Gastrocnemius medialis (tissue), 4 donors: ENCODE measurements around the gene PPP1R11. TPM values are rescaled to one million over a fixed set of nuclear protein-coding genes. Genes with fewer than 3 reads are reported as not detected.
"Not testable (repeated sequence)": the region's sequence is repeated elsewhere in the genome, so short reads cannot be mapped to it uniquely, and the experiment has no call there.

Source experiments
- ATAC-seq, 2 donors: fragments of 150-250 bp; one replicate each; pipeline ENCODE4 v1.9.1; 2016
- DNase-seq, 2 donors: peaks; one replicate each; pipeline ENCODE4 v3.0.0-alpha.2; 2019
- H3K27ac ChIP-seq, 4 donors: fragments of 200-600 bp; sonication (generic); 1 replicate in 1 of 4; 2 replicates in 3 of 4; pipeline ENCODE4 v1.5.1; 2016 to 2018; ENCODE audit warnings: mild to moderate bottlenecking in 2 of 4, moderate library complexity in 1 of 4
- H3K27me3 ChIP-seq, 3 donors: fragments of 200-600 bp; sonication (generic) in 2 of 3; 1 replicate in 1 of 3; 2 replicates in 2 of 3; pipeline versions ENCODE4 v1.5.1 to v1.6.0; 2016 to 2019; ENCODE audit warnings: mild to moderate bottlenecking in 1 of 3, moderate library complexity in 1 of 3
- H3K36me3 ChIP-seq, 2 donors: fragments of 200-600 bp; sonication (generic) in 1 of 2; one replicate each; pipeline ENCODE4 v1.5.1; 2017 to 2018
- H3K4me1 ChIP-seq, 2 donors: fragments of 200-600 bp; sonication (generic) in 1 of 2; one replicate each; pipeline ENCODE4 v1.5.1; 2016 to 2017; ENCODE audit warnings: mild to moderate bottlenecking in 2 of 2
- H3K4me3 ChIP-seq, 4 donors: fragments of 200-600 bp; sonication (generic) in 3 of 4; 1 replicate in 1 of 4; 2 replicates in 3 of 4; pipeline ENCODE4 v1.5.1; 2016 to 2019; ENCODE audit warnings: mild to moderate bottlenecking in 2 of 4
- H3K9me3 ChIP-seq, 3 donors: fragments of 200-600 bp; sonication (generic) in 2 of 3; 1 replicate in 1 of 3; 2 replicates in 2 of 3; pipeline ENCODE4 v1.5.1; 2016 to 2019
- CTCF ChIP-seq, 5 experiments: fragments of 450-650 bp in 3 of 5; fragments of 200-600 bp in 2 of 5; sonication (generic) in 2 of 5; IDR thresholded peaks in 4 of 5; conservative IDR thresholded peaks in 1 of 5; 1 replicate in 4 of 5; 2 replicates in 1 of 5; pipeline ENCODE4 v1.5.1; 2016 to 2019; ENCODE audit warnings: antibody characterized with exemption in 5 of 5, mild to moderate bottlenecking in 3 of 5, moderate library complexity in 3 of 5
- POLR2A ChIP-seq, 2 donors: fragments of 450-650 bp; IDR thresholded peaks; one replicate each; pipeline ENCODE4 v1.6.1; 2017; ENCODE audit warnings: antibody characterized with exemption in 2 of 2, mild to moderate bottlenecking in 2 of 2, moderate library complexity in 2 of 2
- in situ Hi-C, 4 donors: fragments of 200-750 bp; cut with MboI; loops; one replicate each; pipeline versions ENCODE4 v1.15.0 to v1.8.0; 2017; ENCODE audit warnings: low sequenced_read_pairs in 4 of 4
- intact Hi-C: fragments of 100-400 bp; cut with DNase I; formaldehyde crosslinking; loops from one replicate; pipeline ENCODE4 v1.15.1; 2023; ENCODE audit warnings: low total_unique reads
- total RNA-seq, 4 donors: library from RNA; depleted of rRNA; stranded (reverse); fragments of >200 nt; gene quantifications; one replicate each; pipeline versions ENCODE4 v1.1.0 to v1.2.3, GENCODE V29; 2016

Gene PPP1R11
- 10 to 100 TPM; 34.0 to 72.4 (median 49.9) TPM for total RNA-seq

GRCh38 chr6:30066577-30067459, at the start of gene PPP1R11:
Gene PPP1R11 (plus strand): TSS chr6:30067198. CDS start chr6:30067411, 213 bp downstream.
- in situ Hi-C loops (loop anchor here in 2 of 4 donors (25.0 kb wide), 1 partner anchor 270 kb away; the partner anchor contains the start of genes RPP21 (in 2 of the 2) and TRIM39 (in 2 of the 2)), intact Hi-C loops (loop anchor here (1.0 to 10.0 kb wide), 6 partner anchors 35 to 1908 kb away; partner anchors contain the start of genes ATP6V1G2, DDX39B, DXO and NFKBIL1)
- Histone ChIP-seq H3K4me3 (peak within 1 kb of the TSS; percentile 79 to 95 (median 86)), H3K9me3 (no peaks in the 10 kb centered on the region), H3K4me1 (peaks cover 29 to 33% of the 10 kb centered on the region in 2 donors), H3K27me3 (peaks cover 9 to 16% (median 10%) of the 10 kb centered on the region in 3 donors), H3K36me3 (peaks cover 0 to 32% of the 10 kb centered on the region in 2 donors), H3K27ac (peak within 1 kb of the TSS; percentile 85 to 93 (median 90))
- peak; percentile 95 to 96 for ATAC-seq
- TF ChIP-seq POLR2A (IDR thresholded peaks at IDR 0.05), result peak; percentile 57 to 80
- peak in 1 of 5 experiments; percentile 8 for TF ChIP-seq CTCF (IDR thresholded peaks at IDR 0.05 in 4 of 5, conservative IDR thresholded peaks at IDR 0.05 in 1 of 5)
- DNase-seq, result peak; percentile 97 to 98

- Histone ChIP-seq H3K36me3 (peaks cover 0 to 11% of the 10 kb centered on the region in 2 donors), H3K27ac (no peak overlapping the region), H3K4me3 (no peak overlapping the region), H3K27me3 (no peaks in the 10 kb centered on the region), H3K4me1 (no peaks in the 10 kb centered on the region), H3K9me3 (no peaks in the 10 kb centered on the region)
- ATAC-seq, result no peak
- intact Hi-C loops (no loop called here), in situ Hi-C loops (no loop called here)
- no peak for DNase-seq
- TF ChIP-seq POLR2A (IDR thresholded peaks at IDR 0.05), result no peak
Observed at GRCh38 chr6:30019819-30020218, 47.2 kb upstream of the PPP1R11 start.

GRCh38 chr6:30020626-30021025, 46.4 kb upstream of the PPP1R11 start:
- TF ChIP-seq POLR2A (IDR thresholded peaks at IDR 0.05) (no peak), CTCF (IDR thresholded peaks at IDR 0.05 in 4 of 5, conservative IDR thresholded peaks at IDR 0.05 in 1 of 5) (no peak)
- Histone ChIP-seq H3K27ac (no peak overlapping the region), H3K4me3 (no peak overlapping the region), H3K9me3 (no peaks in the 10 kb centered on the region), H3K27me3 (no peaks in the 10 kb centered on the region), H3K4me1 (no peaks in the 10 kb centered on the region), H3K36me3 (peaks cover 0 to 11% of the 10 kb centered on the region in 2 donors)
- ATAC-seq (no peak), DNase-seq (no peak)
- intact Hi-C loops, result no loop called here
- in situ Hi-C loops, result no loop called here

GRCh38 chr6:30022189-30022588, 44.8 kb upstream of the PPP1R11 start:
- DNase-seq (no peak), ATAC-seq (no peak)
- Histone ChIP-seq H3K4me3 (no peak overlapping the region), H3K36me3 (peaks cover 0 to 11% of the 10 kb centered on the region in 2 donors), H3K27ac (no peak overlapping the region), H3K9me3 (no peaks in the 10 kb centered on the region), H3K4me1 (no peaks in the 10 kb centered on the region), H3K27me3 (no peaks in the 10 kb centered on the region)
- in situ Hi-C loops (no loop called here), intact Hi-C loops (no loop called here)
- TF ChIP-seq POLR2A (IDR thresholded peaks at IDR 0.05), result no peak
- TF ChIP-seq CTCF (IDR thresholded peaks at IDR 0.05 in 4 of 5, conservative IDR thresholded peaks at IDR 0.05 in 1 of 5), result no peak

- H3K27me3 ChIP-seq, H3K27ac ChIP-seq, H3K9me3 ChIP-seq, DNase-seq, intact Hi-C loops, ATAC-seq, in situ Hi-C loops, H3K4me3 ChIP-seq, H3K4me1 ChIP-seq: not testable (repeated sequence)
- H3K36me3 ChIP-seq, result peaks cover 0 to 11% of the 10 kb centered on the region in 2 donors
Observed at GRCh38 chr6:30022712-30023111, 44.3 kb upstream of the PPP1R11 start.
